Hepatocyte (in vitro differentiated cells): Measurements from ENCODE around the gene HSCB.

Source experiments
- CTCF ChIP-seq: fragments of 200-600 bp; sonication (generic); IDR thresholded peaks from 2 replicates; pipeline ENCODE4 v1.5.1; 2016; ENCODE audit warnings: antibody characterized with exemption, mild to moderate bottlenecking; ENCODE audit not compliant: poor library complexity
- EZH2phosphoT487 ChIP-seq: fragments of 200-600 bp; sonication (generic); IDR thresholded peaks from one replicate; pipeline ENCODE4 v1.6.1; 2018; ENCODE audit warnings: antibody characterized with exemption, mild to moderate bottlenecking, low read depth, moderate library complexity; ENCODE audit not compliant: unreplicated experiment, severe bottlenecking

GRCh38 chr22:28741200-28741784 lies 547 bp upstream of the HSCB start:
- no peak for TF ChIP-seq CTCF
- TF ChIP-seq EZH2phosphoT487 = no peak
